Fibroblast of villous mesenchyme (primary cell): ENCODE measurements around the gene AKAP1. TPM values are rescaled to one million over a fixed set of nuclear protein-coding genes. Genes with fewer than 3 reads are reported as not detected.
A peak's percentile ranks its signal among the peaks of the same experiment; 100 is the strongest.

Experiments used
- DNase-seq: peaks from one replicate; pipeline ENCODE4 v3.0.0-alpha.2; 2010; ENCODE audit warnings: low read depth
- H3K4me3 ChIP-seq: 2 replicates; pipeline ENCODE4 v1.5.1; 2011; ENCODE audit warnings: low read depth, mild to moderate bottlenecking, low read length
- total RNA-seq: library from RNA; depleted of rRNA; stranded (reverse); fragments of >200 nt; gene quantifications from 2 replicates; pipeline ENCODE4 v1.2.3, GENCODE V29; 2012
- TF ChIP-seq, protein P1 (sequence below): IDR thresholded peaks from 2 replicates; pipeline ENCODE4 v1.5.1; 2012; ENCODE audit warnings: low read depth, mild to moderate bottlenecking, low read length; ENCODE audit not compliant: insufficient read depth

Gene AKAP1
- total RNA-seq, 1 donor: 18.1 TPM

DNA sequence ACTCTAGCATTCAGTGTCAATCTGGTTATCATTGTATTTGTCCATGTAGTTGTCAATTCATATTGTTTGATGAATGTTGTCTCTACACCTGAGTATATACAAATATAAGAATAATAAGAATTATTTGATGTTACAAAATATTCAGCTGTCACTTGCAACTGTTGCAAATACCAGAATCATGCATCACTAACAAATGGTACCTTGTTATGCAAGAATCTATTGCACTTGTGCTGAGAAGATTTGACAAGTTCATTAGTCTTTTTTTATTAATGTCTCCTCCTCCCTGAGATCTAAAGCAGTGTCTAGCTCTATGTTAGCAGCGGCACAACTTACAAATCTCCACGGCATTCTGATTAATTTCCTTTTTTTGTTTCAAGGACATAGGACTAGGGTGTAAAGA, 22.2 kb upstream of the AKAP1 start:
- DNase-seq: no peak
- no peak overlapping the region for H3K4me3 ChIP-seq
- TF ChIP-seq, protein P1, sequence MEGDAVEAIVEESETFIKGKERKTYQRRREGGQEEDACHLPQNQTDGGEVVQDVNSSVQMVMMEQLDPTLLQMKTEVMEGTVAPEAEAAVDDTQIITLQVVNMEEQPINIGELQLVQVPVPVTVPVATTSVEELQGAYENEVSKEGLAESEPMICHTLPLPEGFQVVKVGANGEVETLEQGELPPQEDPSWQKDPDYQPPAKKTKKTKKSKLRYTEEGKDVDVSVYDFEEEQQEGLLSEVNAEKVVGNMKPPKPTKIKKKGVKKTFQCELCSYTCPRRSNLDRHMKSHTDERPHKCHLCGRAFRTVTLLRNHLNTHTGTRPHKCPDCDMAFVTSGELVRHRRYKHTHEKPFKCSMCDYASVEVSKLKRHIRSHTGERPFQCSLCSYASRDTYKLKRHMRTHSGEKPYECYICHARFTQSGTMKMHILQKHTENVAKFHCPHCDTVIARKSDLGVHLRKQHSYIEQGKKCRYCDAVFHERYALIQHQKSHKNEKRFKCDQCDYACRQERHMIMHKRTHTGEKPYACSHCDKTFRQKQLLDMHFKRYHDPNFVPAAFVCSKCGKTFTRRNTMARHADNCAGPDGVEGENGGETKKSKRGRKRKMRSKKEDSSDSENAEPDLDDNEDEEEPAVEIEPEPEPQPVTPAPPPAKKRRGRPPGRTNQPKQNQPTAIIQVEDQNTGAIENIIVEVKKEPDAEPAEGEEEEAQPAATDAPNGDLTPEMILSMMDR: no peak

DNA sequence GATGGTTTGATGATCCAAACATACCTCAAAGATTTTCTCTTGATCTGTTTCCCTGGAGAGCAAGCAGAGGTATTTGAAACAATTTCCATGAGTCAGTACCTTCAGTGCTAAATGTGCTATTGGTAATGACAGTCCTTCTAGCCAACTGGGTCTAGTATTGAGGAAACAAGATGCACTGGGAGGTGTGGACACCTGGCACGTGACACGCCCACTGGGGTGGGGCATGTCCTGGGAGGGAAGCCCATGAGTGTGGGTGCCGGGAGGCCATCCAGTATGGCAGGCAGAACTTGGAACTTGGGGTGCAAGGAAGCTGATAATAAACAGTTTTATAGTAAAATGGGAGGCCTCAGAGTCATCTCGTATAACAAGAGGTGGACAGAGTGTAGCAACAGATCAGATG, 17.9 kb upstream of the AKAP1 start:
- H3K4me3 ChIP-seq: no peak overlapping the region
- TF ChIP-seq, protein P1: no peak
- no peak for DNase-seq

DNA sequence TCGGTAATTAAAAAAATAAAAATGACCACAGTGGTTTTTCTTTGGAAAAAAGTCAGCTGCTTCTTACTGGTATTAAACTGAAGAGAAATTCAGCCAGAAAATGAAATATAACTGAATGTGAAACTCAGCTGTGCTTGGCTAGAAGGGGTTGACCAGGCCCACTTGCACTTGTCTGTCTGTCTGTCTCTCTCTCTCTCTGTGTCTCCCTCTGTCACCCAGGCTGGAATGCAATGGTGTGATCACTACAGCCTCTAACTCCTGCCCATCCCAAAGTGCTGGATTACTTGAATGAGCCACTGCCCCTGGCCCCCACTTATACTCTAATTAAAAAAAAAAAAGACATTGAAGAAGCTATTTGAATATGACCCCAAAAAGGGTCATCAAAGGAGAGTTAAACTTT, 17.3 kb upstream of the AKAP1 start:
- TF ChIP-seq, protein P1: no peak
- no peak overlapping the region for H3K4me3 ChIP-seq
- DNase-seq: no peak

DNA sequence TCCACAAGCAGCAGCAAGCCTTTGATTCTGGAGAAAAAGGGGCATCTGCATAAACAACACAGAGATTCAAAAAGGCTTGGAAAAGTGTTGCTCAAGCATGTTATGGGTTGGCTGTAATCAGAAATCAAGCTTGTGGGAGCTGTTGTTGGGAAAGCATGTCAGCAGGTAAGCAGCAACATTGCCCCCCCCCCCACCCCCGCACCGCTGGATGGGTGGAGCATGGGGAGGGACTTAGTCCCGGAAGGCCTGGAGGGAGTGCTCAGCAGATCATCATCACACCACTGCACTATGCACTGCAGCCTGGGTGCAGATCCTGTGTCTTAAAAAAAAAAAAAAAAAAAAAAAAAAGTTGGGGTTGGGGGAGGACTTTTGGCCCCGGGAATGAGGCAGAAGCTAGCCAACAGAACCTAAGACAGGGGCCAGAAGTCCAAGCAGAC, 16.8 kb upstream of the AKAP1 start:
- TF ChIP-seq, protein P1: no peak
- DNase-seq: no peak
- no peak overlapping the region for H3K4me3 ChIP-seq

GRCh38 chr17:57068707-57069106, 16.3 kb upstream of the AKAP1 start:
- TF ChIP-seq, protein P1: no peak
- no peak overlapping the region for H3K4me3 ChIP-seq
- no peak for DNase-seq

DNA sequence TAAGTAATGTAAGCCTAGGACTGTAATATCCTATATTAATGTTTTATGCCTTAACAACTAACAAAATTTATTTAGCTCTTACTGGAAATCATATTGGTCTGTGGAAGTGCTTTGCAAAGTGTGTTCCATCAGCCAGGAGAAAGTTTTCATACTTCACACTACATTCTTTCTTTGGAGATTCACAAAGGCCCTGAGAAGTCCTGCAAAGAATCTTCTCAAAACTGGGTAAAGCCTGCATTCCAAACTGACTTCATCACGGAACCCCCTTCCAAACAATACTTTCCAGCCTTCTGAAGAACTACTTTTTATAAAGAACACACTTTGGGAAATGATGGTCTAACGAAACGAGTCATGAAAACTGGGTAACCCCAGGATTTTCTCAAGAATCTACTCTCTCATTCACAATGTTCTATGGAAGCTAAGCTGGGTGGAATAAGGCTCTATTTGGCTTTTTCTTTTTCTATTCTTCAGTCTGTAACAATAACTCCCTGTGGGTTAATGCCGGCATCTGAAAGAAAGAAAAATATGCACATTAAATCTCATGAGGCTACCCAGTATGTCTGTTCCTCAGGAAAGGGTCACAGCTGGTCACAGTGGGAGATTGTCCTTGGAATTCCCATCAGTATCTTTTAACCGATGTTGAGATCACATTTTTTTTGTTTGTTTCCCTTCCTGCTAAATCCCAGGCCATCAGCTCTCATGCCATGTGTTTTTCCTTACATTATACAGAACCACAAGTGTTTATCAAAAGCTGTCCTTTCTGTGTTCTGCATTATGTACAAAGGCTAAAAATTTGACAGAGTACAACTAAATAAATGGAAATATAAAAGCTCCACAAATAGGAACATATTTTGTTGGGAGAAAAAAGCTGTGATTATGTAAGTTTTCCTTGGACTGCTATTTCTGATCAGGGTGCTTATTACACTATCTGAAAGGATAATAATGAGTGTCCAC, 12.8 kb upstream of the AKAP1 start:
- TF ChIP-seq, protein P1: no peak
- H3K4me3 ChIP-seq: no peak overlapping the region
- DNase-seq: peak; percentile 41
